Chondrocyte (in vitro differentiated cells): ENCODE data around the gene IPO8. TPM values are rescaled to one million over a fixed set of nuclear protein-coding genes. Genes with fewer than 3 reads are reported as not detected.

ENCODE experiments used
- DNase-seq: peaks from one replicate; pipeline ENCODE4 v3.0.0; 2021; ENCODE audit warnings: mixed read lengths, low spot score
- H3K27ac Mint-ChIP-seq: one replicate; pipeline ENCODE4 v1.8.0; 2021; ENCODE audit warnings: mild to moderate bottlenecking, moderate library complexity, mixed read lengths; ENCODE audit not compliant: unreplicated experiment
- H3K27me3 Mint-ChIP-seq: 2 replicates; pipeline ENCODE4 v1.8.0; 2021; ENCODE audit warnings: low read depth, mixed read lengths
- H3K36me3 Mint-ChIP-seq: 2 replicates; pipeline ENCODE4 v1.8.0; 2021; ENCODE audit warnings: low read depth, mixed read lengths
- H3K4me1 Mint-ChIP-seq: 2 replicates; pipeline ENCODE4 v1.8.0; 2021; ENCODE audit warnings: low read depth, mild to moderate bottlenecking, mixed read lengths
- H3K4me3 Mint-ChIP-seq: one replicate; pipeline ENCODE4 v1.8.0; 2021; ENCODE audit warnings: mild to moderate bottlenecking, moderate library complexity, mixed read lengths; ENCODE audit not compliant: unreplicated experiment
- H3K9me3 Mint-ChIP-seq: 2 replicates; pipeline ENCODE4 v1.8.0; 2021; ENCODE audit warnings: low read depth, mixed read lengths
- CTCF ChIP-seq: fragments of 200-600 bp; sonication (generic); IDR thresholded peaks from 2 replicates; pipeline ENCODE4 v1.5.0; 2021; ENCODE audit warnings: antibody characterized with exemption, mild to moderate bottlenecking, moderate library complexity
- total RNA-seq: library from RNA; stranded (reverse); gene quantifications from 3 replicates; pipeline ENCODE4 v1.2.1, GENCODE V29; 2021

Gene IPO8
- total RNA-seq, 1 donor from 2014 or later: 34.0 TPM

- Mint-ChIP-seq H3K4me3 (no peak overlapping the region), H3K27me3 (no peaks in the 10 kb centered on the region), H3K36me3 (no peaks in the 10 kb centered on the region), H3K4me1 (peaks cover 31% of the 10 kb centered on the region), H3K27ac (no peak overlapping the region), H3K9me3 (no peaks in the 10 kb centered on the region)
- TF ChIP-seq CTCF: no peak
- DNase-seq: no peak
These were observed 1.3 kb upstream of the IPO8 start for GRCh38 chr12:30696943-30697342.

DNA sequence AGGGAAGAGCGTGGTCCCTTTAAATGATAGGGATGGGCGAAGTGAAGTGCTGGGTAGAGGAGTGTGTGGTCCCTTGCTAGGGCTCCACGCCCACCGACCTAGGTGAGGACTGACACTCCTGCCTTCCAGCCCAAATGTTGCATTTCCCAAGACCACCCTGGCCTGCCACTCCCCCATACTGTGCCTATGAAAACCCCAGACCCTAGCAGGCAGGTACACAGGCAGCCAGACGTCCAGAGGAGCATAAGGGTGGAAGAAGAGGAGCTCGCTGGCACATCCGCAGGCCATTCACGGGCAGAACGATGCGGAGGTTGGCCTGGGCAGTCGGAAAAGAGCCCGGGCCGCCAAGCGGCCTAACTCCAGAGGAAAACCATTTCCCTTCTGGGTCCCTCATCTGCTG, 817 bp upstream of the IPO8 start:
- no peak overlapping the region for H3K27ac Mint-ChIP-seq
- no peak for DNase-seq
- TF ChIP-seq CTCF: no peak

GRCh38 chr12:30696103-30696408, 387 bp upstream of the IPO8 start:
- Mint-ChIP-seq H3K9me3 (no peaks in the 10 kb centered on the region), H3K36me3 (no peaks in the 10 kb centered on the region), H3K4me1 (peaks cover 35% of the 10 kb centered on the region), H3K27me3 (no peaks in the 10 kb centered on the region), H3K27ac (peak overlapping the region; percentile 85), H3K4me3 (peak overlapping the region; percentile 91)
- TF ChIP-seq CTCF: no peak
- DNase-seq: no peak

More for the DNA sequence above, 817 bp upstream of the IPO8 start:
- H3K4me3 Mint-ChIP-seq: peak overlapping the region; percentile 91
- no peaks in the 10 kb centered on the region for H3K9me3 Mint-ChIP-seq
- H3K4me1 Mint-ChIP-seq: peaks cover 31% of the 10 kb centered on the region
- H3K27me3 Mint-ChIP-seq: no peaks in the 10 kb centered on the region
- no peaks in the 10 kb centered on the region for H3K36me3 Mint-ChIP-seq

- Mint-ChIP-seq H3K36me3 (no peaks in the 10 kb centered on the region), H3K4me1 (peaks cover 45% of the 10 kb centered on the region), H3K4me3 (peak overlapping the region; percentile 91), H3K27ac (peak overlapping the region; percentile 81), H3K27me3 (no peaks in the 10 kb centered on the region), H3K9me3 (no peaks in the 10 kb centered on the region)
- no peak for TF ChIP-seq CTCF
- DNase-seq: no peak
These were observed 1.1 kb downstream of the IPO8 start for GRCh38 chr12:30694412-30695198.

- DNase-seq: no peak
- H3K4me3 Mint-ChIP-seq: no peak overlapping the region
- no peaks in the 10 kb centered on the region for H3K9me3 Mint-ChIP-seq
- no peaks in the 10 kb centered on the region for H3K36me3 Mint-ChIP-seq
- no peaks in the 10 kb centered on the region for H3K27me3 Mint-ChIP-seq
- H3K27ac Mint-ChIP-seq: peak overlapping the region; percentile 70
- H3K4me1 Mint-ChIP-seq: peaks cover 45% of the 10 kb centered on the region
- TF ChIP-seq CTCF: no peak
These were observed 3.2 kb downstream of the IPO8 start for GRCh38 chr12:30692470-30692869.
